PC-3 (cell line): Measurements from ENCODE around the gene DMC1.
"Not testable (repeated sequence)": the region's sequence is repeated elsewhere in the genome, so short reads cannot be mapped to it uniquely, and the experiment has no call there.

Experiments
- EZH2 ChIP-seq: fragments of 300-600 bp; sonication (generic); IDR thresholded peaks from one replicate; pipeline ENCODE4 v1.6.1; 2017; ENCODE audit warnings: antibody characterized with exemption, mild to moderate bottlenecking, low read length; ENCODE audit not compliant: unreplicated experiment
- TF ChIP-seq, protein P1 (sequence below): fragments of 300-600 bp; sonication (generic); conservative IDR thresholded peaks from 2 replicates; pipeline ENCODE4 v1.5.1; 2017; ENCODE audit warnings: antibody characterized with exemption, low read depth, mild to moderate bottlenecking, low read length

DNA sequence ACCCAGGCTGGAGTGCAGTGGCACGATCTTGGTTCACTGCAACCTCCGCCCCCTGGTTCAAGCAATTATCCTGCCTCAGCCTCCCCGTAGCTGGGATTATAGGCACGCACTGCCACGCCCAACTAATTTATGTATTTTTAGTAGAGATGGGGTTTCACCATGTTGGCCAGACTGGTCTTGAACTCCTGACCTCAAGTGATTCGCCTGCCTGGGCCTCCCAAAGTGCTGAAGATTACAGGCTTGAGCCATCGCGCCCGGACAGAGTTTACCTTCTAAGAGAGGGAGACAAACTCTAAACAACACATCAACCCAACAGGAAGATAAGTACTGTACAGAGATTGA, 45.1 kb upstream of the DMC1 start:
- TF ChIP-seq EZH2: not testable (repeated sequence)
- TF ChIP-seq, protein P1, sequence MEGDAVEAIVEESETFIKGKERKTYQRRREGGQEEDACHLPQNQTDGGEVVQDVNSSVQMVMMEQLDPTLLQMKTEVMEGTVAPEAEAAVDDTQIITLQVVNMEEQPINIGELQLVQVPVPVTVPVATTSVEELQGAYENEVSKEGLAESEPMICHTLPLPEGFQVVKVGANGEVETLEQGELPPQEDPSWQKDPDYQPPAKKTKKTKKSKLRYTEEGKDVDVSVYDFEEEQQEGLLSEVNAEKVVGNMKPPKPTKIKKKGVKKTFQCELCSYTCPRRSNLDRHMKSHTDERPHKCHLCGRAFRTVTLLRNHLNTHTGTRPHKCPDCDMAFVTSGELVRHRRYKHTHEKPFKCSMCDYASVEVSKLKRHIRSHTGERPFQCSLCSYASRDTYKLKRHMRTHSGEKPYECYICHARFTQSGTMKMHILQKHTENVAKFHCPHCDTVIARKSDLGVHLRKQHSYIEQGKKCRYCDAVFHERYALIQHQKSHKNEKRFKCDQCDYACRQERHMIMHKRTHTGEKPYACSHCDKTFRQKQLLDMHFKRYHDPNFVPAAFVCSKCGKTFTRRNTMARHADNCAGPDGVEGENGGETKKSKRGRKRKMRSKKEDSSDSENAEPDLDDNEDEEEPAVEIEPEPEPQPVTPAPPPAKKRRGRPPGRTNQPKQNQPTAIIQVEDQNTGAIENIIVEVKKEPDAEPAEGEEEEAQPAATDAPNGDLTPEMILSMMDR: not testable (repeated sequence)
